ENCODE data around the gene TNFAIP3.
A peak's percentile ranks its signal among the peaks of the same experiment; 100 is the strongest.

Gene TNFAIP3

GRCh38 chr6:137862419-137863090, 4.5 kb upstream of the TNFAIP3 start:
- H3K4me1 ChIP-seq (ENCODE audit: control insufficient read depth in 2 of 2, insufficient read depth in 2 of 2, low read length in 2 of 2), result peaks cover 4 to 7% of the 10 kb centered on the region in 2 donors

DNA sequence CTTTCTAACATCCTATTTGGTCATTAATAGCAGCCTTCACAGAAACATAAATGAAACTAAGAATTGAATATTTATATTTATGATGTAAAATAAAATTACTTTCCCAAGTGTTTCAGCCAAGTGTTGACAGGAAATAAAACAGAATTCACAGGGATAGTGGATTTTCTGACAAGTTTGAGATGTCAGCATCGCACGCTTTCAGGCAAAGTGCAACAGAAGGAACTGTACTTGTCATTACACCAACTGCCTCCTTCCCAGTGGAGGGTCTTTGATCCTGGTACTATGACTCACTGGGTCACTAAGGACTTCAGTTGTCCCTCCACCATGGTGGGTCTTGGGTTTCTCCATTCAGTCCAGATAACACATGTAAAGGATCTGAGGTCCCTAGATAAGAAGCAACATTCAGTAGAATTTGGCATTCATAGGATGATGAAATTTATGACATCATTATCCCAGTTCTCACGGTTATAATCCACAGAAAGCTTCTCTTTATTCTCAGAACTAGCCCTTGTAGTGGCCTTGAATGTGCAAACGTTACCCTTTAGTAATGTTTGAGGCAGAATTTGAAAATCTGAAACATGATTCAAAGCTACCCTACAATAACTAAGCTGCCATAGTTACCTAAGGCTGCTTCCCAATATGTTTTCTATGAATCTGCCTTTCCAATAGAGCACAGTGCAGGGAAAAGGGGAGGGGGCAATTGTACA, 3.8 kb upstream of the TNFAIP3 start:
- Histone ChIP-seq H3K4me1 (ENCODE audit: control insufficient read depth in 2 of 2, insufficient read depth in 2 of 2, low read length in 2 of 2) (peaks cover 5 to 7% of the 10 kb centered on the region in 2 donors), H3K27me3 (ENCODE audit: control insufficient read depth in 2 of 2, insufficient read depth in 2 of 2, low read length in 2 of 2) (no peaks in the 10 kb centered on the region), H3K36me3 (ENCODE audit: control insufficient read depth in 2 of 2, insufficient read depth in 2 of 2, low read length in 2 of 2) (no peaks in the 10 kb centered on the region), H3K27ac (ENCODE audit: low read depth in 2 of 2, low read length in 2 of 2) (no peak overlapping the region), H3K4me3 (ENCODE audit: low read length in 2 of 2) (no peak overlapping the region), H3K9me3 (ENCODE audit: control insufficient read depth in 2 of 2, low read length in 2 of 2) (no peaks in the 10 kb centered on the region), H3K9ac (ENCODE audit: low read depth in 1 of 2, low read length in 2 of 2) (peak overlapping the region in 1 of 2 donors; percentile 5)

More at GRCh38 chr6:137862419-137863090, 4.5 kb upstream of the TNFAIP3 start:
- no peaks in the 10 kb centered on the region for H3K9me3 ChIP-seq (ENCODE audit: control insufficient read depth in 2 of 2, low read length in 2 of 2)
- no peak overlapping the region for H3K27ac ChIP-seq (ENCODE audit: low read depth in 2 of 2, low read length in 2 of 2)
- H3K9ac ChIP-seq (ENCODE audit: low read depth in 1 of 2, low read length in 2 of 2), result no peak overlapping the region
- H3K36me3 ChIP-seq (ENCODE audit: control insufficient read depth in 2 of 2, insufficient read depth in 2 of 2, low read length in 2 of 2), result no peaks in the 10 kb centered on the region
- H3K27me3 ChIP-seq (ENCODE audit: control insufficient read depth in 2 of 2, insufficient read depth in 2 of 2, low read length in 2 of 2), result no peaks in the 10 kb centered on the region
- H3K4me3 ChIP-seq (ENCODE audit: low read length in 2 of 2), result no peak overlapping the region

- no peaks in the 10 kb centered on the region for H3K9me3 ChIP-seq (ENCODE audit: control insufficient read depth in 2 of 2, low read length in 2 of 2)
- H3K27me3 ChIP-seq (ENCODE audit: control insufficient read depth in 2 of 2, insufficient read depth in 2 of 2, low read length in 2 of 2), result no peaks in the 10 kb centered on the region
- H3K36me3 ChIP-seq (ENCODE audit: control insufficient read depth in 2 of 2, insufficient read depth in 2 of 2, low read length in 2 of 2), result no peaks in the 10 kb centered on the region
- no peak overlapping the region for H3K4me3 ChIP-seq (ENCODE audit: low read length in 2 of 2)
- H3K9ac ChIP-seq (ENCODE audit: low read depth in 1 of 2, low read length in 2 of 2), result no peak overlapping the region
- H3K4me1 ChIP-seq (ENCODE audit: control insufficient read depth in 2 of 2, insufficient read depth in 2 of 2, low read length in 2 of 2), result peaks cover 8 to 12% of the 10 kb centered on the region in 2 donors
- H3K27ac ChIP-seq (ENCODE audit: low read depth in 2 of 2, low read length in 2 of 2), result no peak overlapping the region
Observed at GRCh38 chr6:137864812-137865508, 2.1 kb upstream of the TNFAIP3 start.

DNA sequence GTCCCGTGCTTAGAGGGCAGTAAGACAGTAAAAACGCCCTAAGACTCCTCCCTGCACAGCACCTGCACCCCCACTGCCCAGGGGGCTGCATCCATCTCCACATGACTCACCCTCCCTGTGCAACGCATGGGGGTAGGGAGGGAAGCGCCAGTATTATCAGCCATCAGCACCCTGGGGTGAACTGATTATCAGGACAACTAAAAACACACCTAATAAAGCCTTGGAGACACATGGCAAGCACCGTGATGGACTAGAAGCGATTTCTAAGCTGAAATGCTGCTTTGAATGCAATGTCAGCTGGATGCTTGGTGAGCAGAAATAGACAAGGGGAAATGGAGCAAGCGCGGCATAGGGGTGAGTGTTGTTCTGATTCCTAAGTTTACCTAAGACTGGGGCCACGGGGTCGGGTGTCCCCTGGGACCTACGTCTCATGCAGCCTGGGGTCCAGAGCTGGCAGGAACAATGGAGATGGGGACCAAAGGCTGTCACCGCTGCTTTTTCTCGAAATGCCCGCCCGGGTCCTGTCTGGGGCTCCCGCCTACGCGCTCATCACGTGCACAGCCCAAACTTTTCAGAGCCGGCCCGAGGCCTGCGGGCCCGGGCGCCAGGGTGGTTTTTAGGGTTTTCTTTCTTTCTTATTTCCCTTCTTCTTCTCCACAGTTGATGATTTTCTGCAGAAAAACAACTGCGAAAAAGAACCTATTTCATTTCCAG, 702 bp upstream of the TNFAIP3 start:
- peaks cover 12 to 16% of the 10 kb centered on the region in 2 donors for H3K4me1 ChIP-seq (ENCODE audit: control insufficient read depth in 2 of 2, insufficient read depth in 2 of 2, low read length in 2 of 2)
- H3K27ac ChIP-seq (ENCODE audit: low read depth in 2 of 2, low read length in 2 of 2), result peak overlapping the region; percentile 55 to 71
- peak overlapping the region; percentile 61 to 64 for H3K9ac ChIP-seq (ENCODE audit: low read depth in 1 of 2, low read length in 2 of 2)
- peak overlapping the region; percentile 65 to 81 for H3K4me3 ChIP-seq (ENCODE audit: low read length in 2 of 2)
- no peaks in the 10 kb centered on the region for H3K27me3 ChIP-seq (ENCODE audit: control insufficient read depth in 2 of 2, insufficient read depth in 2 of 2, low read length in 2 of 2)
- peaks cover under 1 to 1% of the 10 kb centered on the region in 2 donors for H3K36me3 ChIP-seq (ENCODE audit: control insufficient read depth in 2 of 2, insufficient read depth in 2 of 2, low read length in 2 of 2)
- H3K9me3 ChIP-seq (ENCODE audit: control insufficient read depth in 2 of 2, low read length in 2 of 2), result no peaks in the 10 kb centered on the region

- H3K27ac ChIP-seq (ENCODE audit: low read depth in 2 of 2, low read length in 2 of 2), result peak overlapping the region; percentile 90 to 91
- peaks cover 4 to 8% of the 10 kb centered on the region in 2 donors for H3K36me3 ChIP-seq (ENCODE audit: control insufficient read depth in 2 of 2, insufficient read depth in 2 of 2, low read length in 2 of 2)
- peaks cover 22 to 29% of the 10 kb centered on the region in 2 donors for H3K4me1 ChIP-seq (ENCODE audit: control insufficient read depth in 2 of 2, insufficient read depth in 2 of 2, low read length in 2 of 2)
- no peaks in the 10 kb centered on the region for H3K27me3 ChIP-seq (ENCODE audit: control insufficient read depth in 2 of 2, insufficient read depth in 2 of 2, low read length in 2 of 2)
- no peaks in the 10 kb centered on the region for H3K9me3 ChIP-seq (ENCODE audit: control insufficient read depth in 2 of 2, low read length in 2 of 2)
- peak overlapping the region; percentile 95 to 99 for H3K4me3 ChIP-seq (ENCODE audit: low read length in 2 of 2)
- peak overlapping the region; percentile 87 for H3K9ac ChIP-seq (ENCODE audit: low read depth in 1 of 2, low read length in 2 of 2)
Observed at GRCh38 chr6:137867685-137868509, 838 bp downstream of the TNFAIP3 start.

DNA sequence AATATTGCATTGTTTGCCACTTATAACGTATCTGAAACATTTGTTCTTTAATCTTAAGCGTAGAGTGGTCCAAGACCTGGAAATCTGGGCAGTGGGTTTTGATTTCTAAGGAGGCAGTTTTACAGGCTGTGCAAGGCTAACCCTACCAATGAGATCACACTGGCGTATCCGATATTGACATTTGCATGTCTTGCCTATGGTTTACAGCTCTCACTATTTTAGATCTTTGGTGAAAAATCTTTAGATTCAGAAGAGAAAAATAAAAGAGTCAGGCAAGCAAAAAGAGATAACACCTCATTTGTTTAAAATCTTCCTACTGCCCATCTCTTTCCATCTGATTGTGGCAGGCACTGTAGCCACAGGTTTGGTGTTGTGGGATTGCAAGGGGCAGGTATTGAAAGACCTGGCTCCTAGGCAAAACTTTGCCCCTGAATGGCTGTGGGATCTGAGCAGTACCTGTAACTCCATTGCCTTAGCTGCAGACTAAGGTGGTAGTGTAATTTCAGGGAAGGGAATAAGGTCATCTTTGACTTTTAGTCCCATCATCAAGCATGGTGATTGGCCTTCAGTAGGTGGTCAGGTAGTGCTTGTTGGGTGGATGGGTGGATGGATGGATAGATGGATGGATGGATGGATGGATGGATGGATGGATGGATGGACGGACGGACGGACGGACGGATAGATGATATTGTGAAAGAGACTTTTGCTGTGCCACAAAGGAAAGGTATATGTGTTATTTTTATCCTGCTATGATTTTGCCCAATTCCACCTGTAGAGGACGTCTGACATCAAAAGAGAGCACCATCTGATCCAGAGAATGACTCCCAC, 1.9 kb downstream of the TNFAIP3 start:
- no peaks in the 10 kb centered on the region for H3K9me3 ChIP-seq (ENCODE audit: control insufficient read depth in 2 of 2, low read length in 2 of 2)
- H3K4me1 ChIP-seq (ENCODE audit: control insufficient read depth in 2 of 2, insufficient read depth in 2 of 2, low read length in 2 of 2), result peaks cover 27 to 37% of the 10 kb centered on the region in 2 donors
- H3K4me3 ChIP-seq (ENCODE audit: low read length in 2 of 2), result peak overlapping the region; percentile 95 to 99
- peak overlapping the region; percentile 87 for H3K9ac ChIP-seq (ENCODE audit: low read depth in 1 of 2, low read length in 2 of 2)
- no peaks in the 10 kb centered on the region for H3K27me3 ChIP-seq (ENCODE audit: control insufficient read depth in 2 of 2, insufficient read depth in 2 of 2, low read length in 2 of 2)
- H3K27ac ChIP-seq (ENCODE audit: low read depth in 2 of 2, low read length in 2 of 2), result peak overlapping the region; percentile 90 to 91
- H3K36me3 ChIP-seq (ENCODE audit: control insufficient read depth in 2 of 2, insufficient read depth in 2 of 2, low read length in 2 of 2), result peaks cover 4 to 8% of the 10 kb centered on the region in 2 donors

GRCh38 chr6:137869549-137870307, 2.7 kb downstream of the TNFAIP3 start:
- H3K27me3 ChIP-seq (ENCODE audit: control insufficient read depth in 2 of 2, insufficient read depth in 2 of 2, low read length in 2 of 2), result no peaks in the 10 kb centered on the region
- peak overlapping the region; percentile 12 to 44 for H3K27ac ChIP-seq (ENCODE audit: low read depth in 2 of 2, low read length in 2 of 2)
- no peaks in the 10 kb centered on the region for H3K9me3 ChIP-seq (ENCODE audit: control insufficient read depth in 2 of 2, low read length in 2 of 2)
- peak overlapping the region in 1 of 2 donors; percentile 87 for H3K9ac ChIP-seq (ENCODE audit: low read depth in 1 of 2, low read length in 2 of 2)
- peaks cover 7 to 14% of the 10 kb centered on the region in 2 donors for H3K36me3 ChIP-seq (ENCODE audit: control insufficient read depth in 2 of 2, insufficient read depth in 2 of 2, low read length in 2 of 2)
- peaks cover 30 to 45% of the 10 kb centered on the region in 2 donors for H3K4me1 ChIP-seq (ENCODE audit: control insufficient read depth in 2 of 2, insufficient read depth in 2 of 2, low read length in 2 of 2)
- peak overlapping the region; percentile 95 to 99 for H3K4me3 ChIP-seq (ENCODE audit: low read length in 2 of 2)

DNA sequence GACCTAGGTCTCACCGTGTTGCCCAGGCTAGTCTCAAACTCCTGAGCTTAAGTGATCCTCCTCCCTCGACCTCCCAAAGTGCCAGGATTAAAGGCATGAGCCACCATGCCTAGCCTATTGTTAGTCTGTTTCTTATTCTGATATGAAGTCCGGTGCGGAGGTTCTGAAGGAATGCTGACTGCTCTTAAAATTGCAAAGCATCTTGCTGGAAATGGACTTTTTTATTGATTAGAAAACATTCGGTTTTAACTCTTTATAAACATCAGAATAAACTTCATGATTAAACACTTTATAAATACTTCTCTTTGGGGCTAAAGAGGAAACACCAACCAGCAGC, 3.2 kb downstream of the TNFAIP3 start:
- no peaks in the 10 kb centered on the region for H3K27me3 ChIP-seq (ENCODE audit: control insufficient read depth in 2 of 2, insufficient read depth in 2 of 2, low read length in 2 of 2)
- peak overlapping the region in 1 of 2 donors; percentile 17 for H3K27ac ChIP-seq (ENCODE audit: low read depth in 2 of 2, low read length in 2 of 2)
- peaks cover 12 to 20% of the 10 kb centered on the region in 2 donors for H3K36me3 ChIP-seq (ENCODE audit: control insufficient read depth in 2 of 2, insufficient read depth in 2 of 2, low read length in 2 of 2)
- H3K9ac ChIP-seq (ENCODE audit: low read depth in 1 of 2, low read length in 2 of 2), result peak overlapping the region in 1 of 2 donors; percentile 46
- H3K4me3 ChIP-seq (ENCODE audit: low read length in 2 of 2), result peak overlapping the region; percentile 95 to 99
- peaks cover 30 to 45% of the 10 kb centered on the region in 2 donors for H3K4me1 ChIP-seq (ENCODE audit: control insufficient read depth in 2 of 2, insufficient read depth in 2 of 2, low read length in 2 of 2)
- no peaks in the 10 kb centered on the region for H3K9me3 ChIP-seq (ENCODE audit: control insufficient read depth in 2 of 2, low read length in 2 of 2)
